Mesenchymal stem cell (in vitro differentiated cells and primary cell): ENCODE measurements around the gene SCART1.

Source experiments
- DNase-seq: peaks from one replicate; pipeline ENCODE4 v3.0.0-alpha.2; 2013
- H2AFZ ChIP-seq: one replicate; pipeline ENCODE4 v1.6.1; 2013; ENCODE audit warnings: low read depth, mild to moderate bottlenecking, control low read depth, inconsistent platforms, low read length, moderate library complexity
- H2AK5ac ChIP-seq: 2 replicates; pipeline ENCODE4 v1.6.1; 2013; ENCODE audit warnings: low read length, moderate library complexity, mild to moderate bottlenecking, inconsistent platforms; ENCODE audit not compliant: severe bottlenecking
- H2BK120ac ChIP-seq: one replicate; pipeline ENCODE4 v1.6.1; 2013; ENCODE audit warnings: low read depth, mild to moderate bottlenecking, inconsistent platforms, low read length, moderate library complexity
- H2BK12ac ChIP-seq, 2 experiments: one replicate each; pipeline ENCODE4 v1.6.1; 2013; ENCODE audit warnings: inconsistent platforms in 2 of 2, low read length in 2 of 2, mild to moderate bottlenecking in 2 of 2, moderate library complexity in 2 of 2, control low read depth in 1 of 2
- H2BK15ac ChIP-seq: one replicate; pipeline ENCODE4 v1.6.1; 2013; ENCODE audit warnings: mild to moderate bottlenecking, low read depth, inconsistent platforms; ENCODE audit not compliant: poor library complexity, severe bottlenecking
- H2BK5ac ChIP-seq: 2 replicates; pipeline ENCODE4 v1.6.1; 2013; ENCODE audit warnings: low read depth, mild to moderate bottlenecking, low read length, control low read depth, inconsistent platforms; ENCODE audit not compliant: poor library complexity, severe bottlenecking
- H3K14ac ChIP-seq, 2 experiments: one replicate each; pipeline ENCODE4 v1.6.1; 2013; ENCODE audit warnings: inconsistent platforms in 2 of 2, low read length in 2 of 2, control low read depth in 1 of 2, mild to moderate bottlenecking in 1 of 2, moderate library complexity in 1 of 2
- H3K18ac ChIP-seq, 2 experiments: one replicate each; pipeline ENCODE4 v1.6.1; 2013; ENCODE audit warnings: inconsistent platforms in 2 of 2, low read length in 2 of 2, control low read depth in 1 of 2, low read depth in 1 of 2, mild to moderate bottlenecking in 1 of 2
- H3K23ac ChIP-seq, 2 experiments: one replicate each; pipeline ENCODE4 v1.6.1; 2013; ENCODE audit warnings: inconsistent platforms in 2 of 2, low read length in 2 of 2, mild to moderate bottlenecking in 2 of 2, moderate library complexity in 2 of 2, control low read depth in 1 of 2
- H3K27ac ChIP-seq: 2 replicates; pipeline ENCODE4 v1.5.1; 2013; ENCODE audit warnings: mild to moderate bottlenecking, moderate library complexity, low read length, control low read depth, inconsistent platforms; ENCODE audit not compliant: poor library complexity, severe bottlenecking
- H3K27me3 ChIP-seq, 2 experiments: 2 replicates each; pipeline versions ENCODE4 v1.6.1 to v1.7.0; 2013; ENCODE audit warnings: low read length in 2 of 2, mild to moderate bottlenecking in 2 of 2, moderate library complexity in 2 of 2, control low read depth in 1 of 2, inconsistent platforms in 1 of 2; ENCODE audit not compliant: control insufficient read depth in 1 of 2, insufficient read depth in 1 of 2
- H3K36me3 ChIP-seq, 2 experiments: 2 replicates each; pipeline versions ENCODE4 v1.6.1 to v1.7.0; 2013; ENCODE audit warnings: low read length in 2 of 2, control low read depth in 1 of 2, inconsistent platforms in 1 of 2, low read depth in 1 of 2, mild to moderate bottlenecking in 1 of 2; ENCODE audit not compliant: insufficient read depth in 2 of 2, control insufficient read depth in 1 of 2
- H3K4ac ChIP-seq, 2 experiments: one replicate each; pipeline ENCODE4 v1.6.1; 2013; ENCODE audit warnings: inconsistent platforms in 2 of 2, low read length in 2 of 2, mild to moderate bottlenecking in 2 of 2, moderate library complexity in 2 of 2, control low read depth in 1 of 2, low read depth in 1 of 2
- H3K4me1 ChIP-seq: 2 replicates; pipeline ENCODE4 v1.6.1; 2013; ENCODE audit warnings: low read depth, low read length, control low read depth; ENCODE audit not compliant: control insufficient read depth, insufficient read depth
- H3K4me2 ChIP-seq: 2 replicates; pipeline ENCODE4 v1.6.1; 2013; ENCODE audit warnings: low read length, mild to moderate bottlenecking, inconsistent platforms; ENCODE audit not compliant: poor library complexity, severe bottlenecking
- H3K4me3 ChIP-seq, 2 experiments: 2 replicates each; pipeline versions ENCODE4 v1.5.1 to v1.7.0; 2013; ENCODE audit warnings: low read length in 2 of 2, mild to moderate bottlenecking in 2 of 2, control low read depth in 1 of 2, low read depth in 1 of 2; ENCODE audit not compliant: insufficient read depth in 1 of 2
- H3K79me1 ChIP-seq: replicated peaks from 2 replicates; pipeline ENCODE4 v1.6.1; 2013; ENCODE audit warnings: mild to moderate bottlenecking, control low read depth, low read length, inconsistent platforms; ENCODE audit not compliant: poor library complexity, severe bottlenecking
- H3K9ac ChIP-seq: 2 replicates; pipeline ENCODE4 v1.7.0; 2013; ENCODE audit warnings: mild to moderate bottlenecking, low read length, moderate library complexity
- H3K9me3 ChIP-seq: 2 replicates; pipeline ENCODE4 v1.7.0; 2013; ENCODE audit warnings: mild to moderate bottlenecking, low read length; ENCODE audit not compliant: control insufficient read depth
- H4K8ac ChIP-seq: one replicate; pipeline ENCODE4 v1.6.1; 2013; ENCODE audit warnings: inconsistent platforms, mild to moderate bottlenecking, low read length, moderate library complexity
- H4K91ac ChIP-seq: one replicate; pipeline ENCODE4 v1.6.1; 2013; ENCODE audit warnings: mild to moderate bottlenecking, low read length, inconsistent platforms
- WGBS: methylation state at CpG from one replicate; pipeline ENCODE4 v1.1.7; 2013; ENCODE audit warnings: mixed read lengths; 5-methylcytosine and 5-hydroxymethylcytosine counted together

SCART1 gene

GRCh38 chr10:133444342-133445267 is 9.1 kb upstream of the SCART1 start:
- Histone ChIP-seq H3K4me1 (peaks cover 12% of the 10 kb centered on the region), H3K18ac (no peak overlapping the region), H2BK12ac (no peak overlapping the region), H3K9ac (no peak overlapping the region), H2BK15ac (no peak overlapping the region), H2AK5ac (no peak overlapping the region), H3K4me3 (no peak overlapping the region), H3K4me2 (no peak overlapping the region), H3K27ac (no peak overlapping the region), H2AFZ (no peak overlapping the region), H4K8ac (no peak overlapping the region), H3K14ac (no peak overlapping the region), H3K36me3 (peaks cover 5 to 36% of the 10 kb centered on the region in 2 experiments), H3K79me1 (no peaks in the 10 kb centered on the region), H4K91ac (no peak overlapping the region), H3K27me3 (no peaks in the 10 kb centered on the region), H3K9me3 (peaks cover 31% of the 10 kb centered on the region), H3K23ac (no peak overlapping the region), H2BK5ac (no peak overlapping the region), H3K4ac (no peak overlapping the region), H2BK120ac (no peak overlapping the region)
- WGBS: 88% methylated on average over 12 of the region's 12 CpGs
- DNase-seq: no peak

- Histone ChIP-seq H3K4me3 (no peak overlapping the region), H3K9me3 (peaks cover 32% of the 10 kb centered on the region), H3K14ac (no peak overlapping the region), H2BK15ac (no peak overlapping the region), H2BK12ac (no peak overlapping the region), H2AFZ (no peak overlapping the region), H2BK120ac (no peak overlapping the region), H3K4me2 (no peak overlapping the region), H4K8ac (no peak overlapping the region), H3K36me3 (peaks cover 5 to 32% of the 10 kb centered on the region in 2 experiments), H3K79me1 (no peaks in the 10 kb centered on the region), H2BK5ac (no peak overlapping the region), H3K18ac (no peak overlapping the region), H3K27me3 (no peaks in the 10 kb centered on the region), H3K4ac (no peak overlapping the region), H4K91ac (no peak overlapping the region), H2AK5ac (no peak overlapping the region), H3K23ac (no peak overlapping the region), H3K9ac (no peak overlapping the region), H3K27ac (no peak overlapping the region), H3K4me1 (peaks cover 12% of the 10 kb centered on the region)
- no peak for DNase-seq
- WGBS: 92% methylated on average over 22 of the region's 22 CpGs
Measured at GRCh38 chr10:133445268-133445732, 8.4 kb upstream of the SCART1 start.

GRCh38 chr10:133445751-133446708 is 7.7 kb upstream of the SCART1 start:
- no peak overlapping the region for H3K23ac ChIP-seq
- H2BK12ac ChIP-seq: no peak overlapping the region
- H2BK15ac ChIP-seq: no peak overlapping the region
- no peak overlapping the region for H3K4me3 ChIP-seq
- H3K4ac ChIP-seq: no peak overlapping the region
- H3K9me3 ChIP-seq: peaks cover 32% of the 10 kb centered on the region
- no peak overlapping the region for H4K8ac ChIP-seq
- no peak overlapping the region for H3K27ac ChIP-seq
- H2AFZ ChIP-seq: no peak overlapping the region
- H3K36me3 ChIP-seq: peaks cover 5 to 26% of the 10 kb centered on the region in 2 experiments
- no peak overlapping the region for H3K14ac ChIP-seq
- no peak overlapping the region for H3K9ac ChIP-seq
- peaks cover 12% of the 10 kb centered on the region for H3K4me1 ChIP-seq
- H2AK5ac ChIP-seq: no peak overlapping the region
- H3K4me2 ChIP-seq: no peak overlapping the region
- H3K27me3 ChIP-seq: no peaks in the 10 kb centered on the region
- DNase-seq: no peak
- H2BK120ac ChIP-seq: no peak overlapping the region
- no peaks in the 10 kb centered on the region for H3K79me1 ChIP-seq
- H3K18ac ChIP-seq: no peak overlapping the region
- no peak overlapping the region for H4K91ac ChIP-seq
- H2BK5ac ChIP-seq: no peak overlapping the region
- WGBS: 95% methylated on average over 62 of the region's 80 CpGs

GRCh38 chr10:133446979-133447378 is 6.8 kb upstream of the SCART1 start:
- Histone ChIP-seq H4K91ac (no peak overlapping the region), H3K79me1 (no peaks in the 10 kb centered on the region), H3K27ac (no peak overlapping the region), H2AFZ (no peak overlapping the region), H3K4ac (no peak overlapping the region), H3K14ac (no peak overlapping the region), H2BK5ac (no peak overlapping the region), H3K9ac (no peak overlapping the region), H3K4me2 (no peak overlapping the region), H3K9me3 (peaks cover 32% of the 10 kb centered on the region), H2BK12ac (no peak overlapping the region), H2BK15ac (no peak overlapping the region), H3K18ac (no peak overlapping the region), H4K8ac (no peak overlapping the region), H3K27me3 (no peaks in the 10 kb centered on the region), H3K4me3 (no peak overlapping the region), H3K36me3 (peaks cover 5 to 26% of the 10 kb centered on the region in 2 experiments), H3K23ac (no peak overlapping the region), H3K4me1 (peaks cover 10% of the 10 kb centered on the region), H2BK120ac (no peak overlapping the region), H2AK5ac (no peak overlapping the region)
- no peak for DNase-seq
- WGBS: 92% methylated on average over 8 of the region's 11 CpGs
